Stomach (tissue), 4 donors: ENCODE results near the gene FGGY.

ENCODE experiments used
- CTCF ChIP-seq, 7 experiments: fragments of 450-650 bp in 4 of 7; fragments of 200-600 bp in 3 of 7; sonication (generic) in 3 of 7; IDR thresholded peaks; one replicate each; pipeline ENCODE4 v1.5.1; 2016 to 2019; ENCODE audit warnings: antibody characterized with exemption in 7 of 7, control low read depth in 2 of 7, mild to moderate bottlenecking in 1 of 7
- EP300 ChIP-seq: sonication (generic); formaldehyde crosslinking; IDR thresholded peaks from one replicate; pipeline ENCODE4 v1.6.1; 2017; ENCODE audit warnings: antibody characterized with exemption
- POLR2A ChIP-seq, 4 donors: fragments of 450-650 bp; IDR thresholded peaks; one replicate each; pipeline ENCODE4 v1.6.1; 2016; ENCODE audit warnings: antibody characterized with exemption in 4 of 4, control low read depth in 2 of 4, mild to moderate bottlenecking in 1 of 4, moderate library complexity in 1 of 4
- POLR2AphosphoS5 ChIP-seq, 3 donors: sonication (generic); formaldehyde crosslinking; IDR thresholded peaks; one replicate each; pipeline ENCODE4 v1.6.1; 2016; ENCODE audit warnings: antibody characterized with exemption in 3 of 3

DNA sequence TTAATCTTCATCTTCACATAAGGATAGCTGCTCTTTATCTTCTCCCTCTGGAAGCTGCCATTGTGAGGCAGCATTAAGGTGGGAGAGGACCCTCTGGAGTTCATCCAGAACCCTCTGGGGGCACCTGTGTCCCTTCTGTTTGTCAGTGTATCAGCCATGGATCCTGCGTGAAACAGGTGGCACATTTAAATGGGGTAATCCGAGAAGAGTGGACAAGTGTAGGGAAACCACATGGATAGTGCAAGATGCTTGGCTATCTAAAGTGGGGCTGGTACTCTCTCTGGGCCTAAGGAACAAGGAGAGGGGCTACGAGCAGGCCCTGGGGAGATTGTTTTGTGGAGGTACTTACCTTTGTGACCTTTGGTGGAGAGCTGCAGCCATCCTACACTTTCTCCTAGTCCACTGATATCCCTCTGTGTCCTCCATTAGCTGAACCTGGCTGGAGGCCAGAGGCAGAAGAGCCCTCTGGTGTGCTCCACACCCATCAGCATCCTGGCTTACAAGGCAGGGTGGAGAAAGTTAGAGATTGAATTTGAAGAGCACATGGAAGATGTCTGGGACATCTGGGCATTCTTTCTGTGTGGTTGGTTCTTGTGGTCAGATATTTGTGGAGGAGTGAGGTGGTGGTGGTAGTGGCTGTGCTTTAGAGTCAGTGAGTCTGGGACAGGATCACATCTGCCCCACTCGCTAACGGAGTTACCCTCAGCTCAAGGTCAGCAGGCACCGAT lies 117.7 kb downstream of the FGGY start:
- TF ChIP-seq CTCF (IDR thresholded peaks at IDR 0.05) (no peak), POLR2AphosphoS5 (IDR thresholded peaks at IDR 0.05) (no peak), POLR2A (IDR thresholded peaks at IDR 0.05) (no peak), EP300 (no peak)
